Suprapubic skin (tissue), 4 donors: Measurements from ENCODE around the gene SHC4. TPM values are rescaled to one million over a fixed set of nuclear protein-coding genes. Genes with fewer than 3 reads are reported as not detected.

Source experiments
- DNase-seq, 2 donors: peaks; one replicate each; pipeline ENCODE4 v3.0.0-alpha.2; 2019; ENCODE audit warnings: low spot score in 2 of 2
- H3K27ac ChIP-seq: fragments of 200-600 bp; sonication (generic); one replicate; pipeline ENCODE4 v1.5.1; 2019
- H3K27me3 ChIP-seq: fragments of 200-600 bp; sonication (generic); one replicate; pipeline ENCODE4 v1.5.1; 2019
- H3K36me3 ChIP-seq: fragments of 200-600 bp; sonication (generic); one replicate; pipeline ENCODE4 v1.5.1; 2019
- H3K4me1 ChIP-seq: fragments of 200-600 bp; sonication (generic); one replicate; pipeline ENCODE4 v1.5.1; 2019
- H3K4me3 ChIP-seq: fragments of 200-600 bp; sonication (generic); one replicate; pipeline ENCODE4 v1.5.1; 2019; ENCODE audit warnings: mild to moderate bottlenecking
- H3K9me3 ChIP-seq: fragments of 200-600 bp; sonication (generic); one replicate; pipeline ENCODE4 v1.5.1; 2019
- CTCF ChIP-seq, 2 donors: fragments of 200-600 bp in 1 of 2; fragments of 450-650 bp in 1 of 2; sonication (generic) in 1 of 2; IDR thresholded peaks; one replicate each; pipeline ENCODE4 v1.5.1; 2016 to 2019; ENCODE audit warnings: antibody characterized with exemption in 2 of 2, mild to moderate bottlenecking in 1 of 2, moderate library complexity in 1 of 2
- EP300 ChIP-seq: sonication (generic); formaldehyde crosslinking; IDR thresholded peaks from one replicate; pipeline ENCODE4 v1.6.1; 2017; ENCODE audit warnings: antibody characterized with exemption
- POLR2A ChIP-seq, 2 donors: fragments of 450-650 bp; IDR thresholded peaks; one replicate each; pipeline ENCODE4 v1.6.1; 2017; ENCODE audit warnings: antibody characterized with exemption in 2 of 2, mild to moderate bottlenecking in 2 of 2, moderate library complexity in 2 of 2
- POLR2AphosphoS5 ChIP-seq, 3 donors: sonication (generic); formaldehyde crosslinking; IDR thresholded peaks; one replicate each; pipeline ENCODE4 v1.6.1; 2017; ENCODE audit warnings: antibody characterized with exemption in 3 of 3
- WGBS: methylation state at CpG from one replicate; pipeline ENCODE4 v1.1.5; 2018; 5-methylcytosine and 5-hydroxymethylcytosine counted together
- total RNA-seq, 4 donors: library from RNA; depleted of rRNA; stranded (reverse); fragments of >200 nt; gene quantifications; one replicate each; pipeline ENCODE4 v1.1.0, GENCODE V29; 2016

SHC4 gene
- total RNA-seq, 4 donors from 2014 or later, result 1.4 to 2.5 (median 1.6) TPM

GRCh38 chr15:48866141-48866563 lies 97.6 kb downstream of the SHC4 start:
- no peak overlapping the region for H3K27ac ChIP-seq
- H3K4me1 ChIP-seq, result no peaks in the 10 kb centered on the region
- no peaks in the 10 kb centered on the region for H3K36me3 ChIP-seq
- 48% methylated on average over 2 of the region's 2 CpGs for WGBS
- H3K27me3 ChIP-seq, result no peaks in the 10 kb centered on the region
- H3K4me3 ChIP-seq, result no peak overlapping the region
- H3K9me3 ChIP-seq, result no peaks in the 10 kb centered on the region
- DNase-seq, result no peak
- TF ChIP-seq EP300, result no peak
- no peak for TF ChIP-seq CTCF (IDR thresholded peaks at IDR 0.05)
- TF ChIP-seq POLR2A (IDR thresholded peaks at IDR 0.05), result no peak
- no peak for TF ChIP-seq POLR2AphosphoS5 (IDR thresholded peaks at IDR 0.05)

- Histone ChIP-seq H3K9me3 (no peaks in the 10 kb centered on the region), H3K36me3 (no peaks in the 10 kb centered on the region), H3K27ac (no peak overlapping the region), H3K4me1 (no peaks in the 10 kb centered on the region), H3K27me3 (no peaks in the 10 kb centered on the region), H3K4me3 (no peak overlapping the region)
- no peak for TF ChIP-seq EP300
- no peak for TF ChIP-seq POLR2A (IDR thresholded peaks at IDR 0.05)
- TF ChIP-seq CTCF (IDR thresholded peaks at IDR 0.05), result no peak
- WGBS, result 63% methylated on average over 3 of the region's 3 CpGs
- no peak for DNase-seq
Observed at GRCh38 chr15:48865370-48866079, 98.2 kb downstream of the SHC4 start.

- no peaks in the 10 kb centered on the region for H3K4me1 ChIP-seq
- H3K27ac ChIP-seq, result no peak overlapping the region
- TF ChIP-seq EP300, result no peak
- no peak for TF ChIP-seq POLR2A (IDR thresholded peaks at IDR 0.05)
- no peaks in the 10 kb centered on the region for H3K36me3 ChIP-seq
- 88% methylated on average over 1 of the region's 1 CpG for WGBS
- H3K9me3 ChIP-seq, result no peaks in the 10 kb centered on the region
- no peak overlapping the region for H3K4me3 ChIP-seq
- DNase-seq, result no peak
- H3K27me3 ChIP-seq, result no peaks in the 10 kb centered on the region
Observed at GRCh38 chr15:48862705-48863104, 101.0 kb downstream of the SHC4 start.

- Histone ChIP-seq H3K9me3 (no peaks in the 10 kb centered on the region), H3K27ac (no peak overlapping the region), H3K4me3 (no peak overlapping the region), H3K36me3 (no peaks in the 10 kb centered on the region), H3K4me1 (no peaks in the 10 kb centered on the region), H3K27me3 (no peaks in the 10 kb centered on the region)
- TF ChIP-seq POLR2A (IDR thresholded peaks at IDR 0.05), result no peak
- TF ChIP-seq POLR2AphosphoS5 (IDR thresholded peaks at IDR 0.05), result no peak
- TF ChIP-seq CTCF (IDR thresholded peaks at IDR 0.05), result peak; percentile 74 to 93
- no peak for TF ChIP-seq EP300
- no peak for DNase-seq
- 2% methylated on average over 1 of the region's 1 CpG for WGBS
Observed at GRCh38 chr15:48861813-48862431, 101.8 kb downstream of the SHC4 start.

GRCh38 chr15:48859426-48859825 lies 104.3 kb downstream of the SHC4 start:
- DNase-seq, result no peak
- H3K36me3 ChIP-seq, result no peaks in the 10 kb centered on the region
- H3K4me3 ChIP-seq, result no peak overlapping the region
- no peak overlapping the region for H3K27ac ChIP-seq
- no peaks in the 10 kb centered on the region for H3K27me3 ChIP-seq
- H3K9me3 ChIP-seq, result no peaks in the 10 kb centered on the region
- WGBS, result 90% methylated on average over 2 of the region's 2 CpGs
- TF ChIP-seq POLR2AphosphoS5 (IDR thresholded peaks at IDR 0.05), result no peak
- no peak for TF ChIP-seq CTCF (IDR thresholded peaks at IDR 0.05)
- TF ChIP-seq EP300, result no peak
- peaks cover 10% of the 10 kb centered on the region for H3K4me1 ChIP-seq
